ENCODE results near the gene ENSA. TPM values are rescaled to one million over a fixed set of nuclear protein-coding genes. Genes with fewer than 3 reads are reported as not detected.
A peak's percentile ranks its signal among the peaks of the same experiment; 100 is the strongest.

ENSA gene
- total RNA-seq, 1 experiment from 2014 or later, result 212 TPM

DNA sequence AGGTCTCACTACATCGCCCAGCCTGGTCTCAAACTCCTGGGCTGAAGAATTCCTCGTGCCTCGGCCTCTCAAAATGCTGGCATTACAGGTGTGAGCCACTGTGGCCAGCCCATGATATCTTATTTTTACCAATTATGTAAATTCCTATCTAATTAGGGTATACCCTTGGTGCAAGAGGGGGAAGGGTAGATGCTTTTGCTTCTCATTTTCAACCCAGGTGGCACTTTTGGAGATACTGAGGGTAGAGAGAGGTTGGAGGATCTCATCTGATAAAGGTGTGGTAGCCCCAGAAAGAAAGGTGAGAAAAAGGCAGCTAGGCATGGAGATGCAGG is 17.4 kb downstream of the ENSA start:
- no peak for DNase-seq
- Mint-ChIP-seq H3K27me3 (ENCODE audit: low read depth) (no peaks in the 10 kb centered on the region; the same call in 1 of the 2 replicates), H3K36me3 (ENCODE audit: insufficient read depth in 1 of 3, low read depth in 3 of 3) (peaks cover 31 to 54% (median 44%) of the 10 kb centered on the region in 3 experiments; a peak in 6 of 7 replicates), H3K9me3 (no peaks in the 10 kb centered on the region), H3K4me1 (peaks cover 18% of the 10 kb centered on the region in 2 experiments), H3K4me3 (no peak overlapping the region), H3K27ac (peak overlapping the region in 2 of 3 experiments; percentile 75 to 91; a peak in 5 of 7 replicates)
- Histone ChIP-seq H3K23ac (ENCODE audit: insufficient read length, low read depth, low read length) (no peak overlapping the region), H3K14ac (ENCODE audit: insufficient read depth, low read length) (no peak overlapping the region), H2BK12ac (ENCODE audit: insufficient read length, low read depth, low read length) (no peak overlapping the region), H2BK20ac (ENCODE audit: low read depth, low read length, poor library complexity, severe bottlenecking) (no peak overlapping the region), H4K8ac (replicated peaks; ENCODE audit: insufficient read length, low read depth, low read length) (no peak overlapping the region), H4K20me1 (ENCODE audit: control insufficient read depth, insufficient read depth, insufficient read length) (no peaks in the 10 kb centered on the region), H3K56ac (ENCODE audit: insufficient read length, low read depth, low read length) (no peak overlapping the region), H3K4ac (ENCODE audit: low read depth, low read length) (no peak overlapping the region), H3K27ac (ENCODE audit: insufficient read length, low read depth, low read length) (peak overlapping the region; percentile 85), H2BK5ac (ENCODE audit: insufficient read length, low read length) (no peak overlapping the region), H3T11ph (ENCODE audit: low read length) (no peak overlapping the region), H2BK120ac (ENCODE audit: low read depth, low read length, poor library complexity, severe bottlenecking) (no peak overlapping the region), H3K79me2 (ENCODE audit: insufficient read depth, low read length) (no peaks in the 10 kb centered on the region), H3K79me1 (ENCODE audit: insufficient read depth, low read depth, low read length, poor library complexity, severe bottlenecking) (no peaks in the 10 kb centered on the region), H3K4me1 (ENCODE audit: insufficient read depth, low read length) (no peaks in the 10 kb centered on the region; the same call in 1 of the 2 replicates), H3K27me3 (ENCODE audit: insufficient read depth, low read length) (no peaks in the 10 kb centered on the region), H3K23me2 (ENCODE audit: insufficient read length, low read depth, low read length, poor library complexity, severe bottlenecking) (no peaks in the 10 kb centered on the region), H3K9ac (ENCODE audit: extremely low read depth, insufficient read length, low read length) (no peak overlapping the region), H4K91ac (ENCODE audit: insufficient read length, low read depth, low read length) (no peak overlapping the region), H2AFZ (ENCODE audit: low read length) (no peak overlapping the region), H2AK5ac (ENCODE audit: insufficient read length, low read length) (no peak overlapping the region), H3K18ac (ENCODE audit: insufficient read length, low read depth, low read length) (no peak overlapping the region), H4K5ac (ENCODE audit: insufficient read length, low read depth, low read length) (no peak overlapping the region), H3K9me3 (ENCODE audit: control insufficient read depth, low read depth, low read length) (no peaks in the 10 kb centered on the region), H2BK15ac (ENCODE audit: low read depth, low read length) (no peak overlapping the region), H3K4me2 (ENCODE audit: insufficient read depth, insufficient read length, low read length) (no peak overlapping the region)
- no CpG with 5 or more reads among the region's 3 CpGs for WGBS (ENCODE audit: extremely low coverage, insufficient read length, low lambda C conversion rate)
- TF ChIP-seq, protein P1, sequence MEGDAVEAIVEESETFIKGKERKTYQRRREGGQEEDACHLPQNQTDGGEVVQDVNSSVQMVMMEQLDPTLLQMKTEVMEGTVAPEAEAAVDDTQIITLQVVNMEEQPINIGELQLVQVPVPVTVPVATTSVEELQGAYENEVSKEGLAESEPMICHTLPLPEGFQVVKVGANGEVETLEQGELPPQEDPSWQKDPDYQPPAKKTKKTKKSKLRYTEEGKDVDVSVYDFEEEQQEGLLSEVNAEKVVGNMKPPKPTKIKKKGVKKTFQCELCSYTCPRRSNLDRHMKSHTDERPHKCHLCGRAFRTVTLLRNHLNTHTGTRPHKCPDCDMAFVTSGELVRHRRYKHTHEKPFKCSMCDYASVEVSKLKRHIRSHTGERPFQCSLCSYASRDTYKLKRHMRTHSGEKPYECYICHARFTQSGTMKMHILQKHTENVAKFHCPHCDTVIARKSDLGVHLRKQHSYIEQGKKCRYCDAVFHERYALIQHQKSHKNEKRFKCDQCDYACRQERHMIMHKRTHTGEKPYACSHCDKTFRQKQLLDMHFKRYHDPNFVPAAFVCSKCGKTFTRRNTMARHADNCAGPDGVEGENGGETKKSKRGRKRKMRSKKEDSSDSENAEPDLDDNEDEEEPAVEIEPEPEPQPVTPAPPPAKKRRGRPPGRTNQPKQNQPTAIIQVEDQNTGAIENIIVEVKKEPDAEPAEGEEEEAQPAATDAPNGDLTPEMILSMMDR (conservative IDR thresholded peaks at IDR 0.05), result no peak
